HG03280 (cell line): Measurements from ENCODE around the gene CLEC3B.
"Not testable (repeated sequence)": the region's sequence is repeated elsewhere in the genome, so short reads cannot be mapped to it uniquely, and the experiment has no call there.

ENCODE experiments used
- ATAC-seq: cut with Tn5 transposase; IDR thresholded peaks from one replicate; pipeline ENCODE4 v1.9.1; 2021; ENCODE audit warnings: mild to moderate bottlenecking, moderate library complexity; ENCODE audit not compliant: unreplicated experiment

Gene CLEC3B, protein sequence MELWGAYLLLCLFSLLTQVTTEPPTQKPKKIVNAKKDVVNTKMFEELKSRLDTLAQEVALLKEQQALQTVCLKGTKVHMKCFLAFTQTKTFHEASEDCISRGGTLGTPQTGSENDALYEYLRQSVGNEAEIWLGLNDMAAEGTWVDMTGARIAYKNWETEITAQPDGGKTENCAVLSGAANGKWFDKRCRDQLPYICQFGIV

DNA sequence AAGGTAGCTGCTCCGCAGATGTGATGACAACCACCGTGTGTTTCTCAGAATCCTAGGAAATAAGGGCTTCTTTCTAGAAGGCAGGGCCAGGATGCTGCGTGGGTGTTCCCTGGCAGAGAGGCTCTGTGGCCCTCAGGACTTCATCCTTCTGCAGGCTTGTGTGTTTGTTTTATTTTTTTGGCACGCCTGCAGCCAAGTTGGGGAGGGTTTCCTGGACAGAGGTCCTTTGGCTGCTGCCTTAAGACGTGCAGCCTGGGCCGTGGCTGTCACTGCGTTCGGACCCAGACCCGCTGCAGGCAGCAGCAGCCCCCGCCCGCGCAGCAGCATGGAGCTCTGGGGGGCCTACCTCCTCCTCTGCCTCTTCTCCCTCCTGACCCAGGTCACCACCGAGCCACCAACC is at the start of gene CLEC3B:
TSS of gene CLEC3B (plus strand) at position 266 of the 400 bp plus-strand sequence. CDS start at position 326, 60 bp downstream.
- ATAC-seq: no peak

DNA sequence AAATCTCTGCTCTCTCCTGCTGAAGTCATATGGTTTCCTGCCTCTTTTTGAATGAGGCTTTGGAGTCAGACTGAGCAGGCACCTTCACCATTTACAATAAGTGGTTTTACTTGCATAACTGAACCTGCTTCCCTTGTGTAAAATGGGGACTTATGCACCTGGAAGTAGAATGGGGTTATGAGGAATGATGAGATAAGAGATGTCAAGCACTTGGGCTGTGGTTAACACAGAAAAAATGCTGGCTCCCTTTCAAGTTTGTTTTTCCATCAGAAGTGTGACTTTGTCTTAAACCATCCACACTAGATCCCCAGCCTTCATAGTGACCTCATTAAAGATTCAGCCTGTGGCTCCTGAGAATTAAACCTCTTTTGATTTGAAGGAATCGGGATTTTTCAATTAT is 44.9 kb upstream of the CLEC3B start:
- no peak for ATAC-seq

DNA sequence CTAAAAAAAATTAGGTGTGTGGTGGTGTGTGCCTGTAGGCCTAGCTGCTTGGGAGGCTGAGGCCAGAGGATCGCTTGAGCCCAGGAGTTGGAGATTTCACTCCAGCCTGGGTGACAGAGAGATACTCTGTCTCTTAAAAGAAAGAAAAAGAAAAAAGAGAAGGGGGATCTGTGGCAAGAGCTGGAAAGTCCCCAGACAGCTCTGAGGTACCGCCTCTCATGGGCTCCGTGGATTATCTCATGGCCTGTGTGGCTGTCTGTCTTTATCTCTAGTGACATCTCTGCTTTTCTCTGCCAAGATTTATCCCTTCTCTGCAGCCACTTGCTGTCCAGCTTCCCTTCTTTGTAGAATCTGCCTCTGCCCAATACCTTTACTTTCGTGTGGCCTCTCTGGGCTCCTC is 44.4 kb upstream of the CLEC3B start:
- no peak for ATAC-seq

DNA sequence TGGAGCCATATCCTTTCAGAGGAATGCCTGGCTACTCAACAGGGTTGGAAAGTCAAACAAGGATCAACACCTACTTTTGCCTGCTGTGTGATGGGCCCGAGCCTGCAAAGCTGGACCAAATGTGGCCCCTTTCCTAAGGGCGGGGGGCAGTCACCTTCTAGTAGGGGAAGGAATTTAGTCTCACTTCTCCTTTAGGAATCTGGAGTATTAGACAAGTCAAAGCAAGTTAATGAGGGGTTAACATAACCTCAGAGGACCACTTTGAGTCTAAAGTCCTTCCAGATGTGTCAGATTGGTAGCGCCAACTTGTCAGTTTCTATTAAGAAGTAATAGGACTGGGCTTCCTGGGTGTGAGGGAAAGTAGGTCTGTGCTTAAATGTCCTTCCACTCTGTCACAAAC is 43.3 kb upstream of the CLEC3B start:
- ATAC-seq: no peak

DNA sequence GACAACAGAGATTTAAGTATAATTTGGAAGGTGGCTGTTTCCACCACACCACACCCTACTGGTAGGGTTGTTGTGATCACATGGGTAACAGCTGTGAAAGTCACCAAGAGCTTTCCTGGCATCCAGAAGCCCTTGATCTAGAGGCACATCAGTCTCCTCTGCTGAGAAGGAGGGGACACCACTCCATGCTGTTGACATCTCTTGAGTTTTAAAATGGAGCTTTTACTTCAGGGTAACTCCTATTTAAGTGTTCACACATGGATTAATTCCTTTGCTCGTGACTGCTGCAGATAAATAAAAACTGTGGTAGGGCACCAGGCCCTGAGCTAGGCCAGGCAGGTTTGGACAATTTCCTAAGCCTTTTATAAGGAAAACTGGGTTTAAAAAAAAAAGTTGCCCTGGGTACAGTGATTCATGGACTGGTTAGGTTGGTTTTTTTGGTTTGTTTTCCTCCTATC is 42.6 kb upstream of the CLEC3B start:
- ATAC-seq: no peak

DNA sequence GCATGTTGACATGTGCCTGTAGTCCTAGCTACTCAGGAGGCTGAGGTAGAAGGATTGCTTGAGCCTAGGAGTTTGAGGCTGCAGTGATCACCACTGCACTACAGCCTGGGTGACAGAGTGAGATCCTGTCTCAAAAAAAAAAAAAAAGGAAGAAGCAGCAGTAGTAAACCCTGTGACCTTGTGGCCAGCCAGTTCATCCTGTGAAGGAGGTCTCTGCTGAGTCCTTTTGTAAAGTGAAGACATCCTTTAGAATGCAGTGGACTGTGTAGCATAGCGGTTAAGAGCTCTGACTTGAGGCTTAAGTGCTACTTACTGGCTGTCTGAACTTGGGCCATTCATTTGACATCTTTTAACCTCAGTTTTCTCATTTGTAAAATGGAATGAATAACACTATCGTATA is 41.8 kb upstream of the CLEC3B start:
- no peak for ATAC-seq

DNA sequence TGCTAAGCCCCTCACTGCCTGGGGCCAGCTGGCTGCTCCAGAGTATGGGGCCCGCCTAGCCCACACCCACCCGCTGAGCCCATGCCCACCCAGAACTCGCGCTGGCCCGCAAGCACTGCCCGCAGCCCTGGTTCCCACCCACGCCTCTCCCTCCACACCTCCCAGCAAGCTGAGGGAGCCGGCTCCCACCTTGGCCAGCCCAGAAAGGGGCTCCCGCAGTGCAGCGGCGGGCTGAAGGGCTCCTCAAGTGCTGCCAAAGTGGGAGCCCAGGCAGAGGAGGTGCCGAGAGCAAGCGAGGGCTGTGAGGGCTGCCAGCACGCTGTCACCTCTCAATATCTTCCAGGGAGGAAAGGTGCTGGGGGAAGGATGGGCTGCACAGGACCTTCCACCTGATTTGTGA is 39.8 kb upstream of the CLEC3B start:
- ATAC-seq: not testable (repeated sequence)

DNA sequence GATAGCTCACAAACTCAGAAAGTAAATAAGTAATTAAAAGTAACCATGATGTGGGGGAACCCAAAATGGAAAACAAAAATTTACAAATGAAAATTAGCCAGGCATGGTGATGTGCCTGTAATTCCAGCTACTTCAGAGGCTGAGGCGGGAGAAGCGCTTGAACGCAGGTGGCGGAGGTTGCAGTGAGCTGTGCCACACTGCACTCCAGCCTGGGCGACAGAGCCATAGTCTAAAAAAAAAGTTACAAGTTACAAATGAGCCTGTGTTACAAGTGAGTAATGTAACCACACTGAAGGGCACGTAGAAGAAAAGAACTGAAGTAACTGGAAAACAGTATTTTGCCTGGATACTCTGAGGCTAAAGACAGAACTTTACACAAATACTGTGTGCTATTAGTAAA is 38.8 kb upstream of the CLEC3B start:
- ATAC-seq: no peak

DNA sequence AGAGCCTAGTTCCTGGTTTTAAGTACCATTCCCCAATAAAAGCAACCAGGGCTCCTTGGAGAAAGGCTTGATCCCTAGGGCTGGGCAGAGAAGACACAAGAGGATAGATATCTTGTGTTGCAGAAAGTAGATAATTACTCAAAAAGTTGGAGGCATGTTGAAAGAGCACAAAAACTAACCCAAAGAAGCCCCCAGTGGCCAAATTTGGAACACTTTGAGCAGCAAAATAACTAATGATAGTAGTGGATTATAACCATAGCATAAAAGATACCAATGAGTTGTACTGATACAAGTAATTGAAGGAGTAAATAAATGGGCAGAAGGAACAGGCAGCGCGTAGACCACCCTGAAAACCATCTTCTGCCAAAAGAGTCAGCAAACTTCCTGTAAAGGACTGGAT is 38.0 kb upstream of the CLEC3B start:
- no peak for ATAC-seq

DNA sequence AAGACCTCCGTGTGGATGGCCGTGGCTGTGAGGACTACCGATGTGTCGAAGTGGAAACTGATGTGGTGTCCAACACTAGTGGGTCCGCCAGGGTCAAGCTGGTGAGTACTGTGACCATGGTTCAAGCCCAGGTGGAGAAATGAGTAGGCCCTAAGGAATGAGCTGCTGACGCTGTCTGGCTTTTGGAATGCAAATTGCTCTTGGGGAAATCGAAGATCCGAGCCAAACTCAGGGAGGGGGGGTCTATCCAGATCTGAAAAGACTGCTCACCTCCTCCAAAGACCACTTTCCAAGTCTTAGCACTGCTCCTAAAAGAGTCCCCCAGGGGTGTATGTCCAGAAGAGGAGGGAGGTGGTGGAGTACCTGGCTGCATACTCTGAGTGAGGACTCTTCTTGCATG is 37.0 kb upstream of the CLEC3B start:
- no peak for ATAC-seq

DNA sequence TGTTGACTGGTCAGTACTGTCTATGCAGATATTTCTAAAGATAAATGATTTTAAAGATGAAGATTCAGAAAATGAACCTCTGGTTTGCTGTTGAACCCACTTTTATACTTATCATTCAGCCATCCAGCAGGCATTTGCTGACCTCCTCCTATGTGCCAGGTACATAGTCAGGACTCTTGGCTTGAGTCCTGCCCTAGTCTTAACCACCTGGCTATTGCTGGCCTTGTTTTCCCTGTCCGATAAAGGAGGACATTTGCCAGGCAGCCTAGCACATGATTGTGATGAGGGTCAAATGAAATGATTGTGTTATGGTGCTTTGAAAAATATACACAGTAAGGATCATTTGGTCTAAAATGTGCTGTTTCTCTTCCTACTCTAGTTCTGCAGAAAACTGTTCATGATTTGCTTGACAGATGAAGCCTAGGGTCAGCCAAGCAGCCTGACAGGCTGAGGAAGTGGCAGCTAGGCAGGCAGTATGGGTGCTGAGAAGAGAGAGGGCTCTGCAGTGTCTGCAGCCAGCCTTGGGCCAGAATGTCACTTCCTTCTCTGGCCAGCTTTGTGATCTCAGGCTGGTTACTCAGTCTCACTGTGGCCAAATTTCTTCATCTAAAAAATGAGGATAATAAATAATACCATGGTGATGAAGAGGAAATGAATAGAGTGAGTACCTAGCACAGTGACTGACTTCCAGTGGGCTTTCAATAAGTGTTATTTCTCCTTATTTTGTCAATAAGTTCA is 36.3 kb upstream of the CLEC3B start:
- no peak for ATAC-seq

DNA sequence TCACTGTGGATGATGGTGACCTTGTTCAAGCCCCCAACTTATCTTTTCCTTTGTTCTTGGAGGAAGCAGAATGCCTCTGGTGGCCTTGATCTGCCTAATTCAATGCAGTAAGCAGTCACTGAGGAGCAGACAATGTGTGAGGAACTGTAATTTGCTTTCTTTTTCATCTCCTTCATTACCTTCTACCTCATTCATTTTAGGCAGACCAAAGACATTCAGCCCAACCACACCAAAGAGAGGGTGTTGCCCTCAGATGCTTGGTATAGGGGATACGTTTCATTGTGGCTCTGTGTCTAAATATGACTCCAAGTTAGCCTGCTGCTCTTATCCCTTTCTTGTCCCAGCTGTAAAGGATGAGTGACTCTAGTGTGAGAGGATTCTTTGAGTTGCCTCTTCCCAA is 34.8 kb upstream of the CLEC3B start:
- no peak for ATAC-seq

DNA sequence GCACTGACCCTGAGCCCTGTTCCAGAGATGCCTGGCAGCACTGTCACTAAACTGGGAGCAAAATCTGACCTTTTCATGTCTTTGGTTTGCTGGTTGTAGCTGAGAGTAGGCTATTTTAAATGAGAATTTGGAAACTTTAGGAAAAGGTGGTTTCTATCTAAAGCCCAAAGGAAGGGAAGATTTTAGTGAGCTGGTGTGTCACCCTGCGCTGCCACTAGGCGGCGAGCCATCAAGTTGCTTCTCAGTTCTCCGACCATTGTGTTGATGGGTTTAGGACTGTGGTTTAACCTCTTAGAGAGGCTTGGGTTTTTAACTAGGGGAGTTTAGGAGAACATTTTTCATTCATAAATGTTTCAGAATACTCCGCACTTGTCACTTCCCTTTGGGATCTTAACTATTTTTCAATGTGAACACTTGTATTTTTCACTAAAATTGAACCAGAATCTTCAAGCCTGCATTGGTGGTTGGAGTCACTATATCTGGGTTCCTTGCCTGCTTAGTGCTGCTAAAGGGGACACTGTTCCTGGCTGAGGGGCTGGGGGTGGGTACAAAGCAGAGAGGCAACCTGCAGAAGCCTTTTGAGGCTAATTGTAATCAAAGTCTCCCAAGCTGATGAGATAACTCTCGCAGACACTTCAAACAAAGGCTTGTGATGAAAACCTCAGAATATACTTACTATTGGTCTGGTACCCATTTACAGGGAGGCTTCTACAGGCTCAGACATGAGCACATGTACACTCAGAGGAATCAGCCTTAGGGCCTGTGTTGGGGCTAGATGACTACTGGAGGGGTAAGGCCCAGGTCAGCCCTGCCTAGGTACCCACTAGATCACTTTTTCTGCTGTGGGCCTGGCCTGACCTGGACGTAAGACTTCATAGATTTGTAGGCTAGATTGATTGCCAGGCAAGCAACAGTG is 33.3 kb upstream of the CLEC3B start:
- ATAC-seq: no peak

DNA sequence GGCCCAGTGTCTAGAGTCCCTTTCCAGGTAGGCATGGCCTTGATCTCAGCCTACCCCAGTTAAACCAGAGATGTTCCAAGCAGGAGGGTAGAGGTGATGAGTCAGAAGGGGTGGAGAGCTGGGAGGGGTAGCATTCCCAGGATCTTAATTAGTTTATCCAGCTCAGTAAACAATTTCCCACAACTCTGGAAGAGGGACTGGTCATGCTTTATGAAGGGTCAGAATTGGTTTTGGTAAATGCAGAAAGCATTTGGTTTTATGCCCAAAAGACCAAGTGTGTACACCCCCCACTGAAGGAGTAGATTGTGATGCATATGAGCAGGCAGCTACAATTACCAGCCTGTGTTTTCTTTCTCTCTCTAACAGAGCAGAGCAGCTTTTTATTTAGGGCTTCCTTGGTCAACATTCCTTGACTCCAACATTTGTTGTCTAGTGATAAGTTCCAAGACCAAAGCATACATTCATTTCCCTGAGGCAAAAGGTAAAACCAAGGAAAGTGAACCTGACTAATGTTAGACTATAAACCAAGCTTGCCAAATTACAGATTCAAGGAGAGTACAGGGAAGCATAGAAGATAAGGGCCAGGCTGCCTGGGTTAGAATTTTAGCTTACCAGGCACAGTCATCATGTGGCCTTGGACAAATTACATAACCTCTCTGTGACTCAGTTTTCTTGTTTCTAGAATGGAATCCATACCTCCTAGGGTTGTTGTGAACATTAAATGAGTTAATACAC is 32.5 kb upstream of the CLEC3B start:
- no peak for ATAC-seq

DNA sequence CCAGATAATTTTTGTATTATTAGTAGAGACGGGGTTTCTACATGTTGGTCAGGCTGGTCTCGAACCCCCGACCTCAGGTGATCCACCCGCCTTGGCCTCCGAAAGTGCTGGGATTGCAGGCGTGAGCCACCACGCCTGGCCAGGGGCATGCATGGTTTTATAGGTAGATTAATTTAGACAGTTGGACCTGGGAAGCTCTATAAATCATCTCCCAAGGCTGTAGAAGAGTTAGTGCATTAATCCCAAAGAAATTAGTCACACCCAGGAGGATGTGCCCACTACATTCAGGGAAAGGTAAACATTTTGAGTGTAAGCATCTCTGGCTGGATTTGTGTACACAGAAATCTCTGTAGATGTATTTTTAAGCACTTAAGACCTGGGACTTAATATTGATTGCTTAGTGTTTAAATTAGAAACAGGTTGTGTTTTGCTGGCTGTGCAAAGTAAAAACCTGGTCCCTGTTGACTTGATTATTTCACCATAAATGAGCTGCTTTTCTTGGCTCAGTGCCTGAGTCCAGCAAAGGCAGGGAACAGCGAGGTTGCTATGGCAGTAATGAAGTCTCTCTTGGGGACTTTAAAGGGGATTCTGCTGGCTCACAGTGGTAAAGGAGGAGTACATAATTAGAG is 30.8 kb upstream of the CLEC3B start:
- no peak for ATAC-seq

DNA sequence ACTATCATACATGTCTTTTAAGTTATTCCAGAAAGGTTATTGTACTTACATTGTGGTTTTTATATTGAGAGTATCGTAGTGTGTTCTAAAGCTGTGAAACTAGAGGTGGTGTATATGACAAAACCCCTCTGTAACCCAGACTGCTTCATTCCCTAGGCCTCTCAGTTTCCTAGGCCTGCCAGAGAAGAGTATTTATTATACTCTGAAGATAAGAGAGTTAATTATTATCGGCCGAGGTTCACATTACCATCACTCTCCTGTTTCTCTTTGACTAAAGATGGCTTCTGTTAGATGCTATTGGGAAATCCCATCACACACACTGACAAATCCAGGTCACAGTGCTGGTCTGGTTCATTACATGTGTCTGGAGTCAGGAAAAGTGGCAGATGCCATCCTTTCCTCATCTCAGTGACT is 29.5 kb upstream of the CLEC3B start:
- ATAC-seq: no peak

DNA sequence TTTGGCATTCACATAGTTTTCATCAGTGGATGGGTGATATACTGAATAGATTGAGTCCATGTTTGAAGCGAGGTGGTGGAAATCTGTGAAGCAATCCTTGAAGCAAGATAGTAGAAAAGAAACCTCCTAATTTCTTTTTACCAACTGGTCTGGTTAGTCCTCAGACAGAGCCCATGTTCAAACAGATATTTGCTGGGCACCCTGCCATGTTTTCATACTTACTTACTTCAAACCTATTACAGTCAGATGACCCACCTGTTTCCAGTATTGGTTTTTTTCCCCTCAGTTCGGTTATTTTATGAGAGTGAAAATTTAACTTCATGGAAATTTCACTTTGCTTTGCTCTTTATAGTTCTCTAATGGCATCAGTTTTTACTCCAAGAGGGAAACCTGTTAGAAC is 26.3 kb upstream of the CLEC3B start:
- no peak for ATAC-seq

DNA sequence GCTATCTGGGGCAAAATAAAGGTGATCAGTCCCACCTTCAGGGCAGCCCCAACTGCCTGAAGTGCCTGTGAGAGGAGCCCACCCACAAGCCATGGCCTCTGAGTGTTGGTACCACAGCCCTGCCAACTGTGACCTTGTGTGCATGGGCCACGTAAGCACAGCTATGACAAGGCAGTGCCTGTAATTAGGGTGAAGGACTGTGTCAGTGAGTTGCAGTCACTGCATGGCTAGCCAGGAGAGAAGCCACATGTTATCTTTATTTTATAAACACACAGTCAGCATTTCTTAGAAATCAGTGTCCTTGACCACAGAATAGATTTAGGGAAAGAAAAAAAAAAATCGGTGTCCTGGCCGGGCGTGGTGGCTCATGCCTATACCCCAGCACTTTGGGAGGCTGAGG is 25.3 kb upstream of the CLEC3B start:
- no peak for ATAC-seq

DNA sequence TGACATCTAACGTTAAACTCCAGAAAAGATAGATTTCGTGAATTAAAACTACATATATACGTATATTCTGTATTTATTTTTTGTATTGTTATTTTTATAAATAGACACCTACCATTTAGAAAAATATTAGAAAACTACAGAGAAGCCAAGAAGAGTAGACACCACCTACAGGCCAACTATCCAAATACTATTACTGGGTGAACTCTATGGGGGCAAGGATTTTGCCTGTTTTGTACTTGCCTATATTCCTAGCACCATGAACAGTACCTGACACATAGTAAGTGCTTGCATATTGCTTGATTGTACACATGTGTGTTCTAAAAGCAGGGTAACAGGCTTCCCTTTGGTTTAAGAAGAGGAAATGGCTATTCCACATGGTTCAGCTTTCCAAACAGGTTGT is 24.4 kb upstream of the CLEC3B start:
- ATAC-seq: no peak

DNA sequence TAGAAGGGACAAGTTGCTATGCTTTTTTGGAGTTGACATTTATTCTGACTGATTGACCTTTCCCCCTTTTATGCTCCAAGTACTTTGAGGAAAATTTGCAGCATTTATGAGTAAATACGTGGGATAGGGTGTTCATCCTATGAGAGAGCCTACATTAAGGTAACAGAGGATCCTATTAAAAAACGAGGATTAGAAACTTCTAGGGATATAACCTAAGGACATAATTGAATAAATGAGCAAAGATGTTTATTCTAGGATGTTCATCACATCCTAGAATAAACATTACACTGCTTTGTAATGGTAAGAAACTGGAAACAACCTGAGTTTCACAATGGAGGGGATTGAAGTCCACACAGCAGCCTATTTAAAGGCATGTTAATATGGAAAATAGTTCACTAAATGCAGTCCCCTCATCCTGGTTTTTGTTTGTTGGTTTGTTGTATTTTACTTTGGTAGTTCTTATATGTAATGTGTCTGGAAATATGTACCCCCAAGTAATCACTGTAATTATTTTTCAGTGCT is 23.9 kb upstream of the CLEC3B start:
- no peak for ATAC-seq
